ENCODE measurements around the gene UBR4. TPM values are rescaled to one million over a fixed set of nuclear protein-coding genes. Genes with fewer than 3 reads are reported as not detected.

Gene UBR4
- total and polyA plus RNA-seq, 2 of the 8 experiments (the other 6 are each of a cell fraction or from before 2014, with no cell fraction given): 139 to 152 TPM

GRCh38 chr1:19078536-19078935 is 131.5 kb downstream of the UBR4 start:
- Histone ChIP-seq H3K27me3 (replicated peaks in 1 of 4; ENCODE audit: control insufficient read depth in 3 of 4, extremely low read depth in 1 of 4, insufficient read depth in 3 of 4, low read length in 3 of 4) (no peaks in the 10 kb centered on the region), H3K27ac (ENCODE audit: low read depth, low read length) (no peak overlapping the region), H2AFZ (ENCODE audit: low read length) (no peak overlapping the region), H2AK5ac (ENCODE audit: low read depth, low read length) (no peak overlapping the region), H2BK15ac (ENCODE audit: low read length) (no peak overlapping the region), H3K4me2 (ENCODE audit: insufficient read depth in 1 of 2, low read depth in 2 of 2, low read length in 2 of 2) (no peak overlapping the region), H2BK20ac (ENCODE audit: low read length) (no peak overlapping the region), H4K20me1 (replicated peaks in 1 of 2; ENCODE audit: control insufficient read depth in 1 of 2, insufficient read depth in 2 of 2, low read length in 2 of 2) (peaks cover 2 to 3% of the 10 kb centered on the region in 2 experiments), H4K8ac (ENCODE audit: extremely low read depth, insufficient read depth, low read length) (no peak overlapping the region), H3K79me1 (ENCODE audit: low read depth, low read length) (no peaks in the 10 kb centered on the region), H3K56ac (replicated peaks; ENCODE audit: insufficient read length, low read depth, low read length) (no peak overlapping the region), H3K14ac (ENCODE audit: insufficient read length) (no peak overlapping the region), H2BK12ac (ENCODE audit: low read depth, low read length) (no peak overlapping the region), H3K23ac (ENCODE audit: insufficient read length) (no peak overlapping the region), H3K79me2 (ENCODE audit: control insufficient read depth in 1 of 2, insufficient read depth in 2 of 2, low read length in 2 of 2) (no peaks in the 10 kb centered on the region), H3K23me2 (ENCODE audit: low read depth, low read length) (no peaks in the 10 kb centered on the region), H2BK5ac (ENCODE audit: low read depth, low read length) (no peak overlapping the region), H3K4me1 (replicated peaks in 1 of 4; ENCODE audit: control insufficient read depth in 3 of 4, insufficient read depth in 4 of 4, low read length in 3 of 4) (no peaks in the 10 kb centered on the region), H2BK120ac (replicated peaks; ENCODE audit: low read depth, low read length) (no peak overlapping the region), H4K91ac (replicated peaks; ENCODE audit: insufficient read length, low read length) (no peak overlapping the region), H3K4me3 (ENCODE audit: extremely low read depth in 1 of 4, insufficient read depth in 2 of 4, low read depth in 3 of 4, low read length in 4 of 4) (no peak overlapping the region), H3K4ac (replicated peaks; ENCODE audit: insufficient read length, low read depth, low read length) (no peak overlapping the region), H3K18ac (ENCODE audit: extremely low read depth, low read length) (no peak overlapping the region), H4K5ac (ENCODE audit: insufficient read length, low read depth, low read length) (no peak overlapping the region), H3K9ac (replicated peaks in 1 of 4; ENCODE audit: extremely low read depth in 1 of 4, low read depth in 3 of 4, low read length in 3 of 4) (no peak overlapping the region), H3K9me3 (ENCODE audit: insufficient read depth in 2 of 2, low read depth in 1 of 2, low read length in 1 of 2) (no peaks in the 10 kb centered on the region), H3K36me3 (ENCODE audit: control insufficient read depth in 2 of 4, insufficient read depth in 4 of 4, low read length in 3 of 4) (peaks cover 54 to 100% (median 90%) of the 10 kb centered on the region in 4 experiments)
- 95% methylated on average over 4 of the region's 4 CpGs; no CpG with 5 or more reads in 1 of the 2 experiments for WGBS, 2 experiments (ENCODE audit: extremely low coverage in 1 of 2, insufficient coverage in 1 of 2, insufficient read length in 1 of 2, insufficient replicate concordance in 2 of 2, low coverage in 1 of 2, low lambda C conversion rate in 2 of 2, missing lambda C conversion rate in 1 of 2)
- CTCF ChIA-PET (ENCODE audit: partially characterized antibody): interaction anchor here (1.3 to 1.6 kb wide), 2 partner anchors 46 to 74 kb away, joined by 3 read pairs; no protein-coding TSS in a partner anchor
- POLR2A ChIA-PET (ENCODE audit: partially characterized antibody): interaction anchor here (0.8 to 1.0 kb wide), 2 partner anchors 9 to 94 kb away, joined by 3 read pairs; no protein-coding TSS in a partner anchor
- no peak for DNase-seq (ENCODE audit: low read depth in 1 of 2, low spot score in 2 of 2)
- no peak for FAIRE-seq
- TF ChIP-seq HDAC6 (IDR thresholded peaks at IDR 0.05; ENCODE audit: low read depth, low read length) (no peak), POLR2AphosphoS5 (IDR thresholded peaks at IDR 0.05; ENCODE audit: low read depth, low read length) (no peak), KDM1A (IDR thresholded peaks at IDR 0.05; ENCODE audit: borderline replicate concordance, low read length) (no peak), BRCA1 (IDR thresholded peaks at IDR 0.05; ENCODE audit: low read depth, low read length) (no peak)
